HG03066 (cell line): ENCODE results near the gene CCDC59.

ENCODE experiments used
- ATAC-seq: cut with Tn5 transposase; IDR thresholded peaks from one replicate; pipeline ENCODE4 v1.9.1; 2021; ENCODE audit warnings: low read depth; ENCODE audit not compliant: unreplicated experiment

CCDC59 gene

GRCh38 chr12:82325540-82326336 is 32.4 kb downstream of the CCDC59 start:
- no peak for ATAC-seq

DNA sequence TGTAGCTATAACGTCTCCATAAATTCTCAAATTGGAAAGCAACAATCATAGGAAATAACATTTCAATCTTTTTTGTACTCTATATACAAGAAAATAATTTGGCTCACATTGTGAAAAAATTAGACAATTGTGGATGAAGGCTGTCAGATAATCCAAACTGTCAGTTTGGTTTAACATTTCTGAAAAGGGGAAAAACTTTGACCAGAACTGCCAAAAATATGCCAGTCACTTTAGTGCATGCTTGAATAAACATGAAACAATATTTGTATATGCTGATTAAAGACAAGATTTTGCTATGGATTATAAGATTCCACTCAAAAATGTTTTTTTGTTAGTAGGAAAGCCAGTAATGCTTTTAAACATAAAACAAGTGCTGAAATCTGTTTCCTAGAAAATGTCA is 38.9 kb downstream of the CCDC59 start:
- ATAC-seq: no peak

DNA sequence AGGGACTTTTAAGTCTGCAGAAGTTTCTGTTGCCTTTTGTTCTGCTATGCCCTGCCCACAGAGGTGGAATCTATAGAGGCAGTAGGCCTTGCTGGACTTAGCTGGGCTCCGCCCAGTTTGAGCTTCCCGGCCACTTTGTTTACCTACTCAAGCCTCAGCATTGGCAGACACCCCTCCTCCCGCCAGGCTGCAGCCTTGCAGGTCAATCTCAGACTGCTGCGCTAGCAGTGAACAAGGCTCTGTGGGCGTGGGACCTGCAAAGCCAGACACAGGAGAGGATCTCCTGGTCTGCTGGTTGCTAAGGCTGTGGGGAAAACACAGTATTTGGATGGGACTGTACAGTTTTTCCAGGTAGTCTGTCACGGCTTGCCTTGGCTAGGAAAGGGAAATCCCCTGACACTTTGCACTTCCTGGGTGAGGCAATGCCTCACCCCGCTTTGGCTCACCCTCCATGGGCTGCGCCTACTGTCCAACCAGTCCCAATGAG is 43.7 kb downstream of the CCDC59 start:
- no peak for ATAC-seq
